GM12891 (cell line): ENCODE data around the gene HDAC5.

Experiments used
- PAX5 ChIP-seq: IDR thresholded peaks from 2 replicates; pipeline ENCODE4 v1.6.1; 2011; ENCODE audit warnings: low read length, moderate library complexity, mild to moderate bottlenecking; ENCODE audit not compliant: insufficient read depth, severe bottlenecking
- POLR2A ChIP-seq: IDR thresholded peaks from 2 replicates; pipeline ENCODE4 v1.6.1; 2011; ENCODE audit warnings: low read depth, low read length, control low read depth
- POLR2AphosphoS5 ChIP-seq: IDR thresholded peaks from 2 replicates; pipeline ENCODE4 v1.6.1; 2011; ENCODE audit warnings: low read depth, low read length, control low read depth
- SPI1 ChIP-seq: IDR thresholded peaks from 2 replicates; pipeline ENCODE4 v1.6.1; 2011; ENCODE audit warnings: low read depth, low read length, control low read depth
- TAF1 ChIP-seq: IDR thresholded peaks from 2 replicates; pipeline ENCODE4 v1.6.1; 2011; ENCODE audit warnings: low read depth, low read length, control low read depth

GRCh38 chr17:44045486-44045885 lies 78.0 kb downstream of the HDAC5 start:
- TF ChIP-seq POLR2A: no peak
- TF ChIP-seq POLR2AphosphoS5: no peak
- no peak for TF ChIP-seq TAF1
- no peak for TF ChIP-seq PAX5
- TF ChIP-seq SPI1: no peak
